Activated CD4-positive, CD25-positive, alpha-beta regulatory T cell treated with anti-CD3 and anti-CD28 coated beads, Interleukin-2, amount 50 U/mL, for 24 hours (primary cell): ENCODE measurements around the gene FTO.

ENCODE experiments used
- ATAC-seq, 2 donors: fragments of 150-1000 bp; cut with Tn5 transposase; one replicate each; pipeline ENCODE4 v1.10.0; 2021; ENCODE audit warnings: mild to moderate bottlenecking in 1 of 2, moderate library complexity in 1 of 2

Gene FTO

GRCh38 chr16:54140057-54140787, 436.3 kb downstream of the FTO start:
- no peak for ATAC-seq

- no peak for ATAC-seq
Measured at GRCh38 chr16:54140788-54141136, 436.8 kb downstream of the FTO start.

- ATAC-seq: no peak
Measured at GRCh38 chr16:54142787-54143186, 438.8 kb downstream of the FTO start.

GRCh38 chr16:54143410-54143809, 439.5 kb downstream of the FTO start:
- ATAC-seq: no peak

- ATAC-seq: no peak
Measured at GRCh38 chr16:54143934-54144571, 440.1 kb downstream of the FTO start.

GRCh38 chr16:54144572-54144947, 440.6 kb downstream of the FTO start:
- no peak for ATAC-seq

- no peak for ATAC-seq
Measured at GRCh38 chr16:54145881-54146280, 441.9 kb downstream of the FTO start.

- ATAC-seq: no peak
Measured at GRCh38 chr16:54148974-54149373, 445.0 kb downstream of the FTO start.

- ATAC-seq: no peak
Measured at GRCh38 chr16:54150861-54151260, 446.9 kb downstream of the FTO start.

GRCh38 chr16:54152362-54153239, 448.6 kb downstream of the FTO start:
- ATAC-seq: no peak

GRCh38 chr16:54153240-54153934, 449.4 kb downstream of the FTO start:
- ATAC-seq: no peak

- no peak for ATAC-seq
Measured at GRCh38 chr16:54156349-54156748, 452.4 kb downstream of the FTO start.

GRCh38 chr16:54158986-54159385, 455.0 kb downstream of the FTO start:
- ATAC-seq: no peak

- no peak for ATAC-seq
Measured at GRCh38 chr16:54159490-54160080, 455.6 kb downstream of the FTO start.

- ATAC-seq: no peak
Measured at GRCh38 chr16:54160252-54160860, 456.4 kb downstream of the FTO start.

GRCh38 chr16:54160939-54161897, 457.3 kb downstream of the FTO start:
- no peak for ATAC-seq

- ATAC-seq: no peak
Measured at GRCh38 chr16:54163197-54163843, 459.4 kb downstream of the FTO start.

- ATAC-seq: no peak
Measured at GRCh38 chr16:54164789-54165173, 460.8 kb downstream of the FTO start.

GRCh38 chr16:54165174-54165911, 461.4 kb downstream of the FTO start:
- no peak for ATAC-seq
